ENCODE data around the gene DUOX2.
"Not testable (repeated sequence)": the region's sequence is repeated elsewhere in the genome, so short reads cannot be mapped to it uniquely, and the experiment has no call there.

The DUOX2 gene

DNA sequence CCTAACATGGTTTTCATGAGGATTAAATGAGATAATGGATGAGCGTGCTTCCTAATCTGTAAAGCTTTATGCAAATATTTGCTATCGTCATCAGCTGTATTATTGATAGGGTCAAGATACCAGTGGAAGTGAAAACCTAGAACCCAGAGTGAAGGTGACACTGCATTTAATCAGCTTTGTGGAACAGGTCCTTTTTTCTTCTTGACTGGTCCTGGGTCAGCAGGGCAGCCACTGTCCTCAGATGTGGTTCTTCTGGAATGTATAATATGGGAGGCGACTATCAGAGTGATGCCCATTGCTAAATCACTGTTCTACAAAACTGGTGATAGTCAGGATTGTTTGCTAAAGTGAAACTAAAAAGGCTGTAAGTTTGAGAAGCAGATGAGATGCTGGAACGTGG lies 49.6 kb downstream of the DUOX2 start:
- DNase-seq = no peak

DNA sequence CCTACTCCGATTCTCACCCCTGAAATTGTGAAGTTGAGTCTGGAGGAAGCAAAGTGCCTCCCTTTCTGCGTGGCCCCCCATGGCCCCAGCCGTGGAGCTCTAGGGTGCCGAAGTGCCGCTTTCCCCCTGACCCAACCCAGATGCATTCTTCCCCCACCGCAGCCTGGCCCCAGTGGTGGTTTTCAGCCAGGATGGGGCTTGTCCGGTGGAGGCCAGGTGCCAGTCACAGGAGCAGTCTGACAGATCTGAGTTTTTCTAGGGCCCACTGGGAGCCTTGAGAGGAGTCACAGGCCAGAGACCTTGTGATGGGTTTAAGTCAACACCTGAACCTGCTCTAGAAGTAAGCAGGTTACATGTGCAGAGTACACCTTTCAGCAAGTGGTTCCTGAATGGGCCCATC lies 51.7 kb downstream of the DUOX2 start:
- not testable (repeated sequence) for DNase-seq

DNA sequence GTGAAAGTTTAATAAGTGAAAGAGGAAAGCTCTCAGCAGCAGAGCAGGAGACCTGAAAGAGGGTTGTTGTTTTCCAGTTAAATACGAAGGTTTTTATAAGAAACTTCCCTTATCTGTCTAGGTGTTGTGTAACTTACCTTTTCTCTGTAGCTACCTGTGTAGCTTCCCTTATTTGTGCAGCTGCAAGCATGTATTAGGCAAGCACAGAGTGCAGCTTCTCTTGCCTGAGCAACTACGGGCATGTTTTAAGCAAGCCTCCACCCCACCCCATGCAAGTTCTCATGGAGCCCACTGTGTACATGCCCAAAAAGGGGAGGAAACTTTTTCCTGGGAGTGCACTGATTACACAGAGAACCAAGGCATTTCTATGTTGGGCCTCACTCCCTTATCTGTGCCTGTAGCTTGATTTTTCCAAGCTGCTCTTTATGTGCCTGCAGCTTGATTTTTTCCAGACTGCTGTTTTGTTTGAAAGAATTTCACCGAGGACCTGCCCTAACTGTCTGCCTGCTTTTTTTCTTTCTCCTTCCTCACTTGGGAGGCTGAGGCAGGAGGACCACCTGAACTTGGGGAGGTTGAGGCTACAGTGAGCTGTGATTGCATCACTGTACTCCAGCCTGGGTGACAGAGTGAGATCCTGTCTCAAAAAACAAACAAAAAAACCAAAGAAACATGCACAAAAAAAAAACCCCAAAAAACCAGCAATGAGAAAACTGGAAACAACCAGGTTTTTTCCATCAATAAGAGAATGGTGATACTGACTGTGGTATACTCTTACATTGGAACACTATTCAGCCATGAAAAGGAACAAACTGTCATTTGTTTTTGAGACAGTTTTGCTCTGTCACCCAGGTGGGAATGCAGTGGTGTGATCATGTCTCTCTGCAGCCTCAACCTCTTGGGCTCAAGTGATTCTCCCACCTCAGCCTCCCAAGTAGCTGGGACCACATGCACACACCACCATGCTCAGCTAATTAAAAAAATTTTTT lies 55.0 kb downstream of the DUOX2 start:
- not testable (repeated sequence) for DNase-seq

DNA sequence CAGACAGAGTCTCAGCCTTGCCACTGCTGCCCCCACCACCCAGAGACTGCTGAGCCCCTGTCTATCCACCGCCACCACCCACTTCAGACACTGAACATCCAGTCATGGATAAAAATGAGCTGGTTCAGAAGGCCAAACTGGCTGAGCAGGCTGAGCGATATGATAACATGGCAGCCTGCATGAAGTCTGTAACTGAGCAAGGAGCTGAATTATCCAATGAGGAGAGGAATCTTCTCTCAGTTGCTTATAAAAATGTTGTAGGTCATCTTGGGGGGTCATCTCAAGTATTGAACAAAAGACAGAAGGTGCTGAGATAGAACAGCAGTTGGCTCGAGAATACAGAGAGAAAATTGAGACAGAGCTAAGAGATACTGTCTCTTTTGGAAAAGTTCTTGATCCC lies 61.3 kb downstream of the DUOX2 start:
- not testable (repeated sequence) for DNase-seq

DNA sequence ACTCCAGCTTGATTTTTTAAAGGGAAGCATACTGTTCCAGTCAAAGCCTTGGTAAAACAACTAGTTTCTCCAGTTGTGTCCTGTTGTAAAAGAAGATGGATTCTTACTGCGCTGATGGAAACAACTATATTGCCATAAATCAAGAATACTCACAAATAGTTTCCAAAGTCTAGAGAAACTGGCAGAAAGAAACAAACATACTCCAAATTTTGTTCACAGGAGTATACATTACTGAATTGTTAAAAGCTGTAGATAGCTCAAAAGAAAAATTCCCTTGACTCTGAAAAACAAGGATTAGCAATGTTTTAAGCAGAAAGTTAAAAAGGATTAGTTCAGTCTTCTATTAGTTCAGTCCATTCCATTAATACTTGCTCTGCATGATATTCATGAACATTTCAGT lies 63.4 kb downstream of the DUOX2 start:
- DNase-seq = no peak

DNA sequence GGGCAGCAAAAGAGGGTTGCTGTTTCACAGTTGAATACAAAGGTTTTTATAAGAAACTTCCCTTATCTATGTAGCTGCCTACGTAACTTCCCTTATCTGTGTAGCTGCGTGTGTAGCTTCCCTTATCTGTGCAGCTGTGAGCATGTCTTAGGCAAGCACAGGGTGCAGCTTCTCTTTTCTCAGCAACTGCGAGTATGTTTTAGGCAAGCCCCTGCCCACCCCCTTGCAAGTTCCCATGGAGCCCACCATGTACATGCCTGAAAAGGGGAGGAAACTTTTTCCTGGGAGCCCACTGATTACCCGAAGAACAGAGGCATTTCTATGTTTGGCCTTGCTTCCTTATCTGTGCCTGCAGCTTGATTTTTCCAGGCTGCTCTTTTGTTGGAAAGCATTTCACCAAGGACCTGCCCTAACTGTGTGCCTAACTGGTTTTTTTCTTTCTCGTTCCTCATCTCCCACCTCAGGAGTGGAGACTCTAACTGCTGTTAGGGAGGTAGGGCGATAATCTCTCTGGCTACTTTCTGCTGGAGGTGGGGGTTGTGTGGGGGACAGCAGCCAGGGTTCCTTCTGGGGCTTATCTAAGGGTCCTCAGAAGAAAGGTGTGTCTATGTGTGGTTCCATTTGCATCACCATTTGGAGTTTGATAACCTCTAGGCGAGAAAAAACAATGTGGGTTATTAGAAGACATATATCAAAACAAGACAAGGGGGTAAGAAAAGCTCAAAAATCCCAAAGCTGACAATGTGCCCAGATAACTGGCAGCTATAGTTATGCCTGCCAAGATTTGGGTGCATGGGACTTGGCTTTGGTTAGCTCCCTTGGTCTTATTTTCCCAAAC lies 65.0 kb downstream of the DUOX2 start:
- DNase-seq = no peak

DNA sequence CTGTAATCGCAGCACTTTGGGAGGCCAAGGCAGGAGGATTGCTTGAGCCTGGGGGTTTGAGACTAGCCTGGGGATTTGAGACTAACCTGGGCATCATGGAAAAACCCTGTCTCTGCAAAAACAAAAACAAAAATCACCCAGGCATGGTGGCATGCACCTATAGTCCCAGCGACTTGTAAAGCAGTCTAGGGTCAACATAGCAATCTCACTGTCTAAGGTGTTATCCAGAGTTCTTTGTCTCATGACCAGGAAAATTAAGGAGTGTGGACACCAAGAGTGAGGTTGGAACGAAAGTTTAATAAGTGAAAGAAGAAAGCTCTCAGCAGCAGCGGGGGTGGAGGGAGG lies 65.6 kb downstream of the DUOX2 start:
- not testable (repeated sequence) for DNase-seq

DNA sequence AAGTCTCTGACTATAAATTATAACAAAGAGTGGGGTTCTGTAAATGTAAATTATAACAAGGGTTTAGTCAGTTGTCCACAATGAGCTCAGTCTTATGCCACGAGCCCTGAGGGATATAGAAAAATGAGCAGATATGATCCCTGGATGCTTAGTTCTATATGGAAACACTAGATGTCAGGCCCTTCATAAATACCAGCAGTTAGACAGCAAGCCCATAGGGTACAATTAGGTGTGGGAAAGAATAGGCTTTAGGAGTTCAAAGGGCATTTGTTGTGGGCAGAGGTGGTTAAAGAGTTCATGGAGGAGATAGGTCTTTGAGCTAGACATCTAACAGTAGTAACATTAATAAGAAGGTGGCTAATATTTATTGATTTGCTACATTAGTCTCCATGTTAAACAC lies 69.7 kb downstream of the DUOX2 start:
- not testable (repeated sequence) for DNase-seq

DNA sequence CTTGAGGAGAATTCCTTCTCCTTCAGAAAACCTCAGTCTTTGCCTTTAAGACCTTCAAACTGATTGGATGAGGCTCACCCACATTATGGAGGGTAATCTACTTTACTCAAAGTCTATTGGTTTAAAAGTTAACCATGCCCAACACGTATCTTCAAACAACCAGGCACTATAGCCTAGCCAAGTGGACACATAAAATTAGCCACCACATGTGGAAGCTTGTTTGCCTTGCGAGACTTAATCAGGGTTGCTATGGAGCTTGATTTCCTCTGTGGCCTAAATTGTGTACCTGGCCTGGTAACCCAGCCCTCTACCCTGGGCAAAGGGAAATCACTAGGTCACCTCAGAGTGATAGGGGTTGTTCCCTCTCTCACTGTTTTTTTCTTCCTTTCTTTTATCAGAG lies 71.1 kb downstream of the DUOX2 start:
- not testable (repeated sequence) for DNase-seq
